Chondrocyte (in vitro differentiated cells): ENCODE measurements around the gene CNN3. TPM values are rescaled to one million over a fixed set of nuclear protein-coding genes. Genes with fewer than 3 reads are reported as not detected.

ENCODE experiments used
- DNase-seq: peaks from one replicate; pipeline ENCODE4 v3.0.0; 2021; ENCODE audit warnings: mixed read lengths, low spot score
- H3K27ac Mint-ChIP-seq: one replicate; pipeline ENCODE4 v1.8.0; 2021; ENCODE audit warnings: mild to moderate bottlenecking, moderate library complexity, mixed read lengths; ENCODE audit not compliant: unreplicated experiment
- H3K27me3 Mint-ChIP-seq: 2 replicates; pipeline ENCODE4 v1.8.0; 2021; ENCODE audit warnings: low read depth, mixed read lengths
- H3K36me3 Mint-ChIP-seq: 2 replicates; pipeline ENCODE4 v1.8.0; 2021; ENCODE audit warnings: low read depth, mixed read lengths
- H3K4me1 Mint-ChIP-seq: 2 replicates; pipeline ENCODE4 v1.8.0; 2021; ENCODE audit warnings: low read depth, mild to moderate bottlenecking, mixed read lengths
- H3K4me3 Mint-ChIP-seq: one replicate; pipeline ENCODE4 v1.8.0; 2021; ENCODE audit warnings: mild to moderate bottlenecking, moderate library complexity, mixed read lengths; ENCODE audit not compliant: unreplicated experiment
- H3K9me3 Mint-ChIP-seq: 2 replicates; pipeline ENCODE4 v1.8.0; 2021; ENCODE audit warnings: low read depth, mixed read lengths
- total RNA-seq: library from RNA; stranded (reverse); gene quantifications from 3 replicates; pipeline ENCODE4 v1.2.1, GENCODE V29; 2021
- TF ChIP-seq, protein P1 (sequence below): fragments of 200-600 bp; sonication (generic); IDR thresholded peaks from 2 replicates; pipeline ENCODE4 v1.5.0; 2021; ENCODE audit warnings: antibody characterized with exemption, mild to moderate bottlenecking, moderate library complexity

Gene CNN3
- total RNA-seq, 1 donor from 2014 or later = 242 TPM

- H3K4me1 Mint-ChIP-seq = peaks cover 52% of the 10 kb centered on the region
- no peaks in the 10 kb centered on the region for H3K9me3 Mint-ChIP-seq
- no peaks in the 10 kb centered on the region for H3K27me3 Mint-ChIP-seq
- no peaks in the 10 kb centered on the region for H3K36me3 Mint-ChIP-seq
- no peak overlapping the region for H3K27ac Mint-ChIP-seq
- DNase-seq = no peak
- no peak overlapping the region for H3K4me3 Mint-ChIP-seq
- TF ChIP-seq, protein P1, sequence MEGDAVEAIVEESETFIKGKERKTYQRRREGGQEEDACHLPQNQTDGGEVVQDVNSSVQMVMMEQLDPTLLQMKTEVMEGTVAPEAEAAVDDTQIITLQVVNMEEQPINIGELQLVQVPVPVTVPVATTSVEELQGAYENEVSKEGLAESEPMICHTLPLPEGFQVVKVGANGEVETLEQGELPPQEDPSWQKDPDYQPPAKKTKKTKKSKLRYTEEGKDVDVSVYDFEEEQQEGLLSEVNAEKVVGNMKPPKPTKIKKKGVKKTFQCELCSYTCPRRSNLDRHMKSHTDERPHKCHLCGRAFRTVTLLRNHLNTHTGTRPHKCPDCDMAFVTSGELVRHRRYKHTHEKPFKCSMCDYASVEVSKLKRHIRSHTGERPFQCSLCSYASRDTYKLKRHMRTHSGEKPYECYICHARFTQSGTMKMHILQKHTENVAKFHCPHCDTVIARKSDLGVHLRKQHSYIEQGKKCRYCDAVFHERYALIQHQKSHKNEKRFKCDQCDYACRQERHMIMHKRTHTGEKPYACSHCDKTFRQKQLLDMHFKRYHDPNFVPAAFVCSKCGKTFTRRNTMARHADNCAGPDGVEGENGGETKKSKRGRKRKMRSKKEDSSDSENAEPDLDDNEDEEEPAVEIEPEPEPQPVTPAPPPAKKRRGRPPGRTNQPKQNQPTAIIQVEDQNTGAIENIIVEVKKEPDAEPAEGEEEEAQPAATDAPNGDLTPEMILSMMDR = no peak
Observed at GRCh38 chr1:94934551-94934950, 7.6 kb upstream of the CNN3 start.

DNA sequence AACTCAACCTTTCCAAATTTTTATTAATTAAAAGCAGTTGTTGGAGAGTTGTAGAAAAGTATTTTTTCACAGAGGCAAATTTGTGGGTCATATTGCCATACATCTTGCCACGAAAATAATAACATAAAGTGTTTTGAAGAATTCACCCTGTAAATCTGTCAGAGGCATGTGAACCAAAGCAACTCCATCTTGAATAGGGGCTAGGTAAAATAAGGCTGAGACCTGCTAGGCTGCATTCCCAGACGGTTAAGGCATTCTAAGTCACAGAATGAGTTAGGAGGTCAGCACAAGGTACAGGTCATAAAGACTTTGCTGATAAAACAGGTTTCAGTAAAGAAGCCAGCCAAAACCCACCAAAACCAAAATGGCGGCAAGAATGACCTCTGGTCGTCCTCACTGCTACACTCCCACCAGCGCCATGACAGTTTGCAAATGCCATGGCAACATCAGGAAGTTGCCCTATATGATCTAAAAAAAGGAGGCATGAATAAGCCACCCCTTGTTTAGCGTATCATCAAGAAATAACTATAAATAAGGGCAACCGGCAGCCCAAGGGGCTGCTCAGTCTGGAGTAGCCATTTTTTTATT lies 4.4 kb upstream of the CNN3 start:
- H3K9me3 Mint-ChIP-seq = no peaks in the 10 kb centered on the region
- H3K27ac Mint-ChIP-seq = no peak overlapping the region
- H3K4me1 Mint-ChIP-seq = peaks cover 50% of the 10 kb centered on the region
- TF ChIP-seq, protein P1 = no peak
- no peaks in the 10 kb centered on the region for H3K27me3 Mint-ChIP-seq
- no peak overlapping the region for H3K4me3 Mint-ChIP-seq
- H3K36me3 Mint-ChIP-seq = no peaks in the 10 kb centered on the region
- no peak for DNase-seq

DNA sequence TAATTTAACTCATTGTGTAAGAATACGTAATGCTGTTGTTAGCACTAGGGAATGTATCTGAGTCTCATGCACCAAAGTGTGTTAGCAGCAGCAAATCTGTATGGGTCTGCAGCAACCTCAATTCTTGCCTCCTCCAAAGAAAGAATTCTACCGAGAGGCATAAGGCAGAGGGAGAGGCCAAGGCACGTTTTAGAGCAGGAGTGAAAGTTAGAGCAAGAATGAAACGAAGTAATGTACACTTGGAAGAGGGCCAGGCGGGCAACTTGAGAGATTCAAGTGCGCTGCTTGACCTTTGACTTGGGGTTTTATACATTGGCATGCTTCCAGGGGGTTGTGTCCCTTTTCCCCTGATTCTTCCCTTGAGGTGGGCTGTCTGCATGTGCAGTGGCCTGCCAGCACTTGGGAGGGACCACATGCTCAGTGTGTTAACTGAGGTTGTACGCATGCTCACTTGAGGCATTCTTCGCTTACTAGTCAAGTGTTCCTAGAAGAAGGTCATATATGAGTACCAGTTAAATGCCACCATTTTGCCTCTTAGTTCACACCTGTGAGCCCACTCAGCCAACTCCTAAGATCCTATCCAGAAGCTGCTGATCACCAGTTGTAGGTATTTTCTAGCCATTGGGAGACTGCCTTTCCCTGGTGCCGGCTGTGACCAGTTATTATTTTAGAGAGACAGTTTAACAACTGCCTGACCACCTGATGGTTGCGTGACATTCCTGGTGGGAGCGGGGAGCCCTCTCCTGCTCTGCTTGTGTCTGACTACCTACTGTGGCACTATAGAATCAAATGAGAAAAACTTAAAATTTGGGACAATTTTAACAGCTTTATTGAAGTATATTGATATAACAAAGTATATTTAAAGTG lies 2.7 kb upstream of the CNN3 start:
- TF ChIP-seq, protein P1 = no peak
- H3K27me3 Mint-ChIP-seq = no peaks in the 10 kb centered on the region
- DNase-seq = no peak
- no peaks in the 10 kb centered on the region for H3K9me3 Mint-ChIP-seq
- H3K4me3 Mint-ChIP-seq = peak overlapping the region; percentile 45
- H3K4me1 Mint-ChIP-seq = peaks cover 39% of the 10 kb centered on the region
- peaks cover 1% of the 10 kb centered on the region for H3K36me3 Mint-ChIP-seq
- peak overlapping the region; percentile 65 for H3K27ac Mint-ChIP-seq

DNA sequence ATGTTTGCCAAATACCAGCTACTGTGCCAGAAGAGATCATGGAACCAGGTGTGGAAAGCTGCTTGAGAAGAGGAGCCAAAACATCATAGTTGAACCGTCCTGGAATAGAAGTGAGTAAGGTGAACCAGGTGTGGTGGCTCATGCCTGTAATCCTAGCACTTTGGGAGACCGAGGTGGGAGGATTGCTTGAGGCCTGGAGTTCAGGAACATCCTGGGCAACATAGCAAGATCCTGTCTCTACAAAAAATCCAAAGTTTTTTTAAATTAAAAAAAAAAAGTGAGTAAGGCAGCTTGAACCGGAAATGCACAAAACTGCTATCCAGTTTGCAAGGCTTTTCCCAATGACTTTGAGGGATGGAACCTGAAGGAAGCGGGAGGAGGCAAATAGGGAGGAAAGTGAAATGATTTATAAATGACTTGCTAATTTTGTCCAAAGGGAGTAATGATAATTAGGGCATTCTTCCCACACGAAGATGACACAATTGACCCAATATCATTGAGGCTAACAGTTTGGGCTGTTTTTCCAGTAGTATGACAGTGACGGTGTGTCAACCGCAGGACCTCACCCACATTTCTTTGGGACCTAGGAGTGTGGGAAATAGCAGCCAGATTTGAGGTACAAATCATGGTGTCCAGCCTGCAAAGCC lies 1.5 kb upstream of the CNN3 start:
- Mint-ChIP-seq H3K27ac (no peak overlapping the region), H3K4me3 (peak overlapping the region; percentile 80), H3K36me3 (peaks cover 4% of the 10 kb centered on the region), H3K9me3 (no peaks in the 10 kb centered on the region), H3K27me3 (no peaks in the 10 kb centered on the region), H3K4me1 (peaks cover 50% of the 10 kb centered on the region)
- no peak for DNase-seq
- TF ChIP-seq, protein P1 = no peak
